IMR-90 (cell line): Measurements from ENCODE around the gene PLCH1. TPM values are rescaled to one million over a fixed set of nuclear protein-coding genes. Genes with fewer than 3 reads are reported as not detected.

Source experiments
- ATAC-seq: fragments of 200-7000 bp; cut with Tn5 transposase; 2 replicates; pipeline ENCODE4 v1.9.1; 2020; ENCODE audit warnings: low read depth, mild to moderate bottlenecking, moderate library complexity
- BruUV-seq: library from RNA; stranded (reverse); fragments of 400-500 nt; replicated peaks from 2 replicates; lab custom pipeline; 2021; lab: Mats Ljungman, UMichigan
- CTCF ChIA-PET: fragments of 300-600 bp; formaldehyde crosslinking; extraction: SDS; loops from one replicate; lab custom pipeline; 2021; ENCODE audit warnings: antibody characterized with exemption; lab: Yijun Ruan, JAX
- POLR2A ChIA-PET: fragments of 300-600 bp; sonication (Branson Sonifier 250); formaldehyde crosslinking; loops from one replicate; lab custom pipeline; 2022; ENCODE audit warnings: antibody characterized with exemption; ENCODE audit not compliant: unreplicated experiment; lab: Charles Lee
- DNase-seq: peaks from one replicate; pipeline ENCODE4 v3.0.0; 2013
- H2AFZ ChIP-seq: replicated peaks from 2 replicates; pipeline ENCODE3; 2013; ENCODE audit warnings: low read length, mild to moderate bottlenecking; ENCODE audit not compliant: poor library complexity
- H2AK5ac ChIP-seq: 2 replicates; pipeline ENCODE4 v1.6.1; 2013; ENCODE audit warnings: low read depth, low read length, inconsistent platforms
- H2AK9ac ChIP-seq: replicated peaks from 2 replicates; pipeline ENCODE3; 2013; ENCODE audit warnings: mild to moderate bottlenecking, low read depth, low read length, moderate library complexity; ENCODE audit not compliant: poor library complexity
- H2BK120ac ChIP-seq: 2 replicates; pipeline ENCODE4 v1.6.1; 2013; ENCODE audit warnings: low read depth, low read length, inconsistent platforms
- H2BK15ac ChIP-seq: 3 replicates; pipeline ENCODE4 v1.6.1; 2013; ENCODE audit warnings: low read depth, low read length, inconsistent platforms
- H2BK20ac ChIP-seq: 2 replicates; pipeline ENCODE4 v1.6.1; 2013; ENCODE audit warnings: low read depth, mild to moderate bottlenecking, inconsistent platforms, low read length, moderate library complexity
- H2BK5ac ChIP-seq: 2 replicates; pipeline ENCODE4 v1.6.1; 2013; ENCODE audit warnings: mild to moderate bottlenecking, low read depth, low read length, inconsistent platforms; ENCODE audit not compliant: poor library complexity, severe bottlenecking
- H3K14ac ChIP-seq: replicated peaks from 2 replicates; pipeline ENCODE4 v1.6.1; 2013; ENCODE audit warnings: low read depth, low read length, inconsistent platforms
- H3K18ac ChIP-seq: 2 replicates; pipeline ENCODE4 v1.6.1; 2013; ENCODE audit warnings: low read depth, low read length, control low read depth
- H3K23ac ChIP-seq: 2 replicates; pipeline ENCODE4 v1.6.1; 2013; ENCODE audit warnings: low read depth, low read length, inconsistent platforms
- H3K27ac ChIP-seq: 2 replicates; pipeline ENCODE4 v1.5.1; 2013; ENCODE audit warnings: mild to moderate bottlenecking, control low read depth, low read length; ENCODE audit not compliant: insufficient read depth
- H3K27me3 ChIP-seq: 2 replicates; pipeline ENCODE4 v1.6.1; 2013; ENCODE audit warnings: low read length; ENCODE audit not compliant: control insufficient read depth, insufficient read depth
- H3K36me3 ChIP-seq: 2 replicates; pipeline ENCODE4 v1.6.1; 2013; ENCODE audit warnings: low read length, mixed read lengths; ENCODE audit not compliant: control insufficient read depth, insufficient read depth
- H3K4ac ChIP-seq: 2 replicates; pipeline ENCODE4 v1.6.1; 2013; ENCODE audit warnings: low read depth, low read length, inconsistent platforms
- H3K4me1 ChIP-seq: 2 replicates; pipeline ENCODE4 v1.6.1; 2013; ENCODE audit warnings: low read length, mixed read lengths; ENCODE audit not compliant: control insufficient read depth, insufficient read depth
- H3K4me2 ChIP-seq: 2 replicates; pipeline ENCODE4 v1.6.1; 2013; ENCODE audit warnings: low read depth, mild to moderate bottlenecking, control low read depth, low read length, moderate library complexity
- H3K4me3 ChIP-seq: 2 replicates; pipeline ENCODE4 v1.5.1; 2013; ENCODE audit warnings: low read depth, mild to moderate bottlenecking, control low read depth, low read length, moderate library complexity; ENCODE audit not compliant: insufficient read depth
- H3K56ac ChIP-seq: 2 replicates; pipeline ENCODE4 v1.6.1; 2013; ENCODE audit warnings: low read length, inconsistent platforms; ENCODE audit not compliant: insufficient read depth; ENCODE audit errors: extremely low read depth
- H3K79me1 ChIP-seq, 2 experiments: 2 replicates each; pipeline ENCODE4 v1.6.1; 2013; ENCODE audit warnings: low read length in 2 of 2, inconsistent platforms in 1 of 2, low read depth in 1 of 2
- H3K9ac ChIP-seq: 2 replicates; pipeline ENCODE4 v1.6.1; 2013; ENCODE audit warnings: low read depth, low read length, control low read depth
- H3K9me1 ChIP-seq: 2 replicates; pipeline ENCODE4 v1.6.1; 2013; ENCODE audit warnings: low read length, inconsistent platforms; ENCODE audit not compliant: insufficient read depth
- H3K9me3 ChIP-seq: 2 replicates; pipeline ENCODE4 v1.6.1; 2013; ENCODE audit warnings: low read length; ENCODE audit not compliant: control insufficient read depth, insufficient read depth
- H4K20me1 ChIP-seq: 2 replicates; pipeline ENCODE4 v1.6.1; 2013; ENCODE audit warnings: low read length, inconsistent platforms; ENCODE audit not compliant: insufficient read depth
- H4K5ac ChIP-seq: 2 replicates; pipeline ENCODE4 v1.6.1; 2013; ENCODE audit warnings: mild to moderate bottlenecking, low read depth, low read length, control low read depth
- H4K8ac ChIP-seq, 2 experiments: 2 replicates each; pipeline ENCODE4 v1.6.1; 2013; ENCODE audit warnings: low read depth in 2 of 2, low read length in 2 of 2, control low read depth in 1 of 2, inconsistent platforms in 1 of 2
- H4K91ac ChIP-seq: 2 replicates; pipeline ENCODE4 v1.6.1; 2013; ENCODE audit warnings: low read depth, low read length, inconsistent platforms; ENCODE audit not compliant: insufficient read depth
- CEBPB ChIP-seq: IDR thresholded peaks from 2 replicates; pipeline ENCODE4 v1.6.1; 2012; ENCODE audit warnings: low read depth, low read length, improper control_type of control experiment
- CHD1 ChIP-seq: IDR thresholded peaks from 2 replicates; pipeline ENCODE4 v1.6.1; 2012; ENCODE audit warnings: low read depth, low read length, improper control_type of control experiment
- ELK1 ChIP-seq: fragments of 150-350 bp; IDR thresholded peaks from 2 replicates; pipeline ENCODE4 v1.6.1; 2016; ENCODE audit warnings: low read depth, mild to moderate bottlenecking, low read length, moderate library complexity, borderline replicate concordance
- MAFK ChIP-seq: IDR thresholded peaks from 2 replicates; pipeline ENCODE4 v1.6.1; 2012; ENCODE audit warnings: low read depth, low read length, improper control_type of control experiment
- NFE2L2 ChIP-seq: fragments of 150-350 bp; IDR thresholded peaks from 2 replicates; pipeline ENCODE4 v1.6.1; 2016; ENCODE audit warnings: low read depth, mild to moderate bottlenecking, low read length
- USF2 ChIP-seq: fragments of 150-350 bp; IDR thresholded peaks from 2 replicates; pipeline ENCODE4 v1.6.1; 2017; ENCODE audit warnings: mild to moderate bottlenecking, antibody characterized with exemption, low read length, low read depth
- WGBS, 2 experiments: methylation state at CpG; one replicate each; pipeline versions ENCODE4 v1.1.5 to v1.1.7; 2013; ENCODE audit warnings: missing lambda C conversion rate in 2 of 2; ENCODE audit not compliant: insufficient read length in 1 of 2; ENCODE audit errors: extremely low coverage in 2 of 2; 5-methylcytosine and 5-hydroxymethylcytosine counted together
- dilution Hi-C: fragments of 300-500 bp; cut with HindIII; formaldehyde crosslinking; loops from one replicate; pipeline ENCODE4 v1.14.3; 2018; ENCODE audit warnings: low sequenced_read_pairs; ENCODE audit not compliant: unreplicated experiment
- in situ Hi-C: fragments of 300-500 bp; cut with MboI; formaldehyde crosslinking; loops from 3 replicates; pipeline ENCODE4 v1.14.3; 2019; ENCODE audit warnings: low sequenced_read_pairs, inconsistent platforms, mixed read lengths
- intact Hi-C: fragments of 100-400 bp; cut with micrococcal nuclease; formaldehyde crosslinking; loops from 2 replicates; pipeline ENCODE4 v1.10.0; 2022
- polyA plus RNA-seq, 3 experiments: library from polyadenylated mRNA; depleted of rRNA; stranded (reverse); fragments of >200 nt; gene quantifications; 2 replicates each; pipeline ENCODE4 v1.2.3, GENCODE V29; 2012; ENCODE audit warnings: low replicate concordance in 1 of 3
- total RNA-seq: library from RNA; depleted of rRNA; stranded (reverse); fragments of >200 nt; gene quantifications from 2 replicates; pipeline ENCODE4 v1.2.3, GENCODE V29; 2012

The PLCH1 gene
- total and polyA plus RNA-seq, 2 of the 4 experiments (the other 2 are of a cell fraction): not detected

GRCh38 chr3:155791190-155791589 is 46.3 kb upstream of the PLCH1 start:
- Histone ChIP-seq H3K9me1 (no peaks in the 10 kb centered on the region), H3K18ac (no peak overlapping the region), H3K14ac (no peak overlapping the region), H3K9ac (no peak overlapping the region), H3K27ac (no peak overlapping the region), H2AK5ac (no peak overlapping the region), H3K4me3 (no peak overlapping the region), H2BK120ac (no peak overlapping the region), H2BK5ac (no peak overlapping the region), H3K27me3 (no peaks in the 10 kb centered on the region), H3K4me1 (no peaks in the 10 kb centered on the region), H3K36me3 (no peaks in the 10 kb centered on the region; the same call in 1 of the 2 replicates), H3K23ac (no peak overlapping the region), H4K20me1 (no peaks in the 10 kb centered on the region), H3K9me3 (no peaks in the 10 kb centered on the region), H2BK15ac (no peak overlapping the region), H2BK20ac (no peak overlapping the region), H2AK9ac (no peak overlapping the region), H4K91ac (no peak overlapping the region), H3K56ac (no peak overlapping the region), H4K8ac (no peak overlapping the region), H4K5ac (no peak overlapping the region), H3K4ac (no peak overlapping the region), H3K79me1 (no peaks in the 10 kb centered on the region), H3K4me2 (no peak overlapping the region), H2AFZ (peak overlapping the region; percentile 14)
- ChIA-PET CTCF (interaction anchor here (0.7 to 2.1 kb wide), 2 partner anchors 15 to 16 kb away, joined by 3 to 10 read pairs; partner anchors contain the start of gene C3orf33), POLR2A (no interaction called here)
- no TSS peak for BruUV-seq
- no CpG with 5 or more reads among the region's 2 CpGs for WGBS, 2 experiments
- TF ChIP-seq MAFK (no peak), CHD1 (no peak), NFE2L2 (peak; percentile 74), USF2 (no peak), CEBPB (no peak), ELK1 (no peak)
- no peak for ATAC-seq
- in situ Hi-C loops (no loop called here), dilution Hi-C loops (no loop called here), intact Hi-C loops (no loop called here)
- peak; percentile 30 for DNase-seq
